ENCODE data around the gene ANKRD11. TPM values are rescaled to one million over a fixed set of nuclear protein-coding genes. Genes with fewer than 3 reads are reported as not detected.

The ANKRD11 gene
- total RNA-seq, 2 donors from 2014 or later: 118 to 159 TPM

DNA sequence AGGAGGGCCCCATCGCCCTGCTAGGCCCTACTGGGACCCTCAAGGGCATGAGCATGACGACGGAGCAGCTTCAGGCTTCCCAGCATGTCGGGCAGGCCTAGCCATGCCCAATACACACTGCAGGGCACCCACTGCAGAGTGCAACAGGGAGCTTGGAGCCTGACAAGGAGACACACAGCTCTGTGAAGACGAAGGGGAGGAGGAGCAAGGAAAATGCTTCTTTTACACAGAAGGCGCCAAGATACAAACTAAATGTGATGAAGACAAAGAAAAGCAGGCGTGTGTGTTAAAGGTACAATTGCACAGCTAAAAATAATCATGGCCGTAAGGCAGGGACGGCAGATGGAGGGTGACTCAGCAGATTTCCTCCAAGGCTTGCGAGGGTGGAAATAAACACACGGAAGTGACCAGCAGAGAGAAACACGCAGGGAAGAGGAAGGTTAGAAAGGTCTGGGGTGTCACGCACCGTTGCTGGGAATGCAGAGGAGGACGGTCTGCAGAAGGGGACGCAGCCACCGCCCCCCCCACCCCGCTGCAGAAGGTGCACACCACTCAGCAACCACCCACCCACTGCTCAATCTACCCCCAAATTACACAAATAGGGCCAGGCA, 164.4 kb downstream of the ANKRD11 start:
- no peak for DNase-seq
- peaks cover 2% of the 10 kb centered on the region for H3K36me3 ChIP-seq (ENCODE audit: control insufficient read depth, insufficient read depth, low read length)
- Mint-ChIP-seq H3K27me3 (ENCODE audit: insufficient read depth) (no peaks in the 10 kb centered on the region), H3K4me3 (no peak overlapping the region), H3K36me3 (ENCODE audit: low read depth) (peaks cover 6% of the 10 kb centered on the region), H3K9me3 (no peaks in the 10 kb centered on the region), H3K27ac (peak overlapping the region; percentile 31), H3K4me1 (peaks cover 50% of the 10 kb centered on the region)
- peak overlapping the region; percentile 84 for H3K27ac ChIP-seq (ENCODE audit: low read depth, low read length)
- TF ChIP-seq, protein P1, sequence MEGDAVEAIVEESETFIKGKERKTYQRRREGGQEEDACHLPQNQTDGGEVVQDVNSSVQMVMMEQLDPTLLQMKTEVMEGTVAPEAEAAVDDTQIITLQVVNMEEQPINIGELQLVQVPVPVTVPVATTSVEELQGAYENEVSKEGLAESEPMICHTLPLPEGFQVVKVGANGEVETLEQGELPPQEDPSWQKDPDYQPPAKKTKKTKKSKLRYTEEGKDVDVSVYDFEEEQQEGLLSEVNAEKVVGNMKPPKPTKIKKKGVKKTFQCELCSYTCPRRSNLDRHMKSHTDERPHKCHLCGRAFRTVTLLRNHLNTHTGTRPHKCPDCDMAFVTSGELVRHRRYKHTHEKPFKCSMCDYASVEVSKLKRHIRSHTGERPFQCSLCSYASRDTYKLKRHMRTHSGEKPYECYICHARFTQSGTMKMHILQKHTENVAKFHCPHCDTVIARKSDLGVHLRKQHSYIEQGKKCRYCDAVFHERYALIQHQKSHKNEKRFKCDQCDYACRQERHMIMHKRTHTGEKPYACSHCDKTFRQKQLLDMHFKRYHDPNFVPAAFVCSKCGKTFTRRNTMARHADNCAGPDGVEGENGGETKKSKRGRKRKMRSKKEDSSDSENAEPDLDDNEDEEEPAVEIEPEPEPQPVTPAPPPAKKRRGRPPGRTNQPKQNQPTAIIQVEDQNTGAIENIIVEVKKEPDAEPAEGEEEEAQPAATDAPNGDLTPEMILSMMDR (conservative IDR thresholded peaks at IDR 0.05): no peak
- no peak overlapping the region for H3K9ac ChIP-seq (ENCODE audit: extremely low read depth, low read length, poor library complexity, severe bottlenecking)
- peaks cover 14% of the 10 kb centered on the region for H3K4me1 ChIP-seq (ENCODE audit: control insufficient read depth, insufficient read depth, low read length)
- no peaks in the 10 kb centered on the region for H3K9me3 ChIP-seq (ENCODE audit: control insufficient read depth, low read length)
- no peak overlapping the region for H3K4me3 ChIP-seq (ENCODE audit: low read length)
- WGBS, 2 experiments (ENCODE audit: insufficient coverage in 1 of 2, insufficient read length in 1 of 2): 90 to 94% methylated on average over 12 to 17 of the region's 18 CpGs
- H3K27me3 ChIP-seq (ENCODE audit: control insufficient read depth, insufficient read depth, low read length, poor library complexity, severe bottlenecking): no peaks in the 10 kb centered on the region

- Mint-ChIP-seq H3K9me3 (no peaks in the 10 kb centered on the region), H3K4me1 (peaks cover 58% of the 10 kb centered on the region), H3K27ac (peak overlapping the region; percentile 92), H3K27me3 (ENCODE audit: insufficient read depth) (no peaks in the 10 kb centered on the region), H3K36me3 (ENCODE audit: low read depth) (peaks cover 6% of the 10 kb centered on the region), H3K4me3 (no peak overlapping the region)
- H3K9me3 ChIP-seq (ENCODE audit: control insufficient read depth, low read length): no peaks in the 10 kb centered on the region
- peaks cover 22% of the 10 kb centered on the region for H3K4me1 ChIP-seq (ENCODE audit: control insufficient read depth, insufficient read depth, low read length)
- DNase-seq: no peak
- WGBS, 2 experiments (ENCODE audit: insufficient coverage in 1 of 2, insufficient read length in 1 of 2): 94 to 97% methylated on average over 21 to 32 of the region's 32 CpGs
- no peak overlapping the region for H3K9ac ChIP-seq (ENCODE audit: extremely low read depth, low read length, poor library complexity, severe bottlenecking)
- H3K4me3 ChIP-seq (ENCODE audit: low read length): no peak overlapping the region
- TF ChIP-seq, protein P1 (conservative IDR thresholded peaks at IDR 0.05): no peak
- no peaks in the 10 kb centered on the region for H3K27me3 ChIP-seq (ENCODE audit: control insufficient read depth, insufficient read depth, low read length, poor library complexity, severe bottlenecking)
- H3K36me3 ChIP-seq (ENCODE audit: control insufficient read depth, insufficient read depth, low read length): peaks cover 2% of the 10 kb centered on the region
- no peak overlapping the region for H3K27ac ChIP-seq (ENCODE audit: low read depth, low read length)
Observed at GRCh38 chr16:89324056-89325010, 166.0 kb downstream of the ANKRD11 start.

DNA sequence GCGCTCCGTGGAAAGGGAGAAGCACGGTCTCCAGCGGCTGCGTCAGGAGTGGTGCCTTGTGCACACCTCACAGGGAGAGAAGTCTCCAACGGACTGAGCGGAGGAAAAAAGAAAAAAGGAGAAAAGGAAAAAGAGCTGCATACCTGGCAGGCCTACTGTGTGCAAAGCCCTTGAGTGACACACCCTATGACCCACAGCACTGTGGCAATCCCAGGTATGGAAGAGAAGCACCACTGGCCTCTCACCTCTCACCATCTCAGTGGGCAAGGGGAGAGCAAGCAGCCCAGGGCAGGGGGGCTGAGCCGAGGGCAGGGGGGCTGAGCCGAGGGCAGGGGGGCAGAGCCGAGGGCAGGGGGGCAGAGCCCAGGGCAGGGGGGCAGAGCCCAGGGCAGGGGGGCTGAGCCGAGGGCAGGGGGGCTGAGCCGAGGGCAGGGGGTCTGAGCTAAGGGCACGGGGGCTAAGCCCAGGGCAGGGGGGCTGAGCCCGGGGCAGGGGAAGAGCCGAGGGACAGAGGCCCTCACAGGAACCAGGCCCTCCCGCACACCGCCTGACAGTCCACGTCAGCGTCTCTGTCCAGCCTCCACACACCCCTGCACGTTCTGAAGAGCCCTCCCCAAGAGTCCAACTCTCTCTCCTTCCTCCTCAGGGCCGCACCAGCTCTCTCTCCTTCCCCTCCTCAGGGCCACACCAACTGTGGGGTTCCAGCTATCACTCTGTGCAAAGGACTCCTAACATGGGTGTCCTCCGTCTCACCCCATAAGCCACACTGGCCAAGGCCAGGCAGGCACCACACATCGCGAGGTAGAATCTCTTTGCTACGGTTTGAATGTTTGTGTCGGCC, 167.0 kb downstream of the ANKRD11 start:
- TF ChIP-seq, protein P1 (conservative IDR thresholded peaks at IDR 0.05): no peak

More for the DNA sequence above, 167.0 kb downstream of the ANKRD11 start:
- Histone ChIP-seq H3K9ac (ENCODE audit: extremely low read depth, low read length, poor library complexity, severe bottlenecking) (no peak overlapping the region), H3K27me3 (ENCODE audit: control insufficient read depth, insufficient read depth, low read length, poor library complexity, severe bottlenecking) (no peaks in the 10 kb centered on the region), H3K9me3 (ENCODE audit: control insufficient read depth, low read length) (no peaks in the 10 kb centered on the region), H3K27ac (ENCODE audit: low read depth, low read length) (peak overlapping the region; percentile 50), H3K4me3 (ENCODE audit: low read length) (no peak overlapping the region), H3K36me3 (ENCODE audit: control insufficient read depth, insufficient read depth, low read length) (peaks cover 2% of the 10 kb centered on the region), H3K4me1 (ENCODE audit: control insufficient read depth, insufficient read depth, low read length) (peaks cover 22% of the 10 kb centered on the region)
- Mint-ChIP-seq H3K27me3 (ENCODE audit: insufficient read depth) (no peaks in the 10 kb centered on the region), H3K9me3 (no peaks in the 10 kb centered on the region), H3K4me1 (peaks cover 64% of the 10 kb centered on the region), H3K36me3 (ENCODE audit: low read depth) (peaks cover 4% of the 10 kb centered on the region), H3K27ac (peak overlapping the region; percentile 93), H3K4me3 (no peak overlapping the region)
- WGBS, 2 experiments (ENCODE audit: insufficient coverage in 1 of 2, insufficient read length in 1 of 2): 90 to 97% methylated on average over 8 to 25 of the region's 26 CpGs
- DNase-seq: no peak

Data from endodermal cell (in vitro differentiated cells).